GM23248 (cell line): ENCODE measurements around the gene TM4SF20. TPM values are rescaled to one million over a fixed set of nuclear protein-coding genes. Genes with fewer than 3 reads are reported as not detected.

Experiments
- DNase-seq: peaks from one replicate; pipeline ENCODE4 v3.0.0-alpha.2; 2015
- H2AFZ ChIP-seq: fragments of 200-600 bp; sonication (generic); 2 replicates; pipeline ENCODE4 v1.6.1; 2016; ENCODE audit warnings: antibody characterized with exemption
- H3F3A ChIP-seq: fragments of 200-600 bp; sonication (generic); 2 replicates; pipeline ENCODE4 v1.6.1; 2016; ENCODE audit warnings: mild to moderate bottlenecking, antibody characterized with exemption, mixed run types; ENCODE audit not compliant: insufficient read depth
- H3K27ac ChIP-seq: fragments of 200-600 bp; sonication (generic); 2 replicates; pipeline ENCODE4 v1.5.1; 2016; ENCODE audit warnings: mild to moderate bottlenecking
- H3K27me3 ChIP-seq: fragments of 200-600 bp; sonication (generic); replicated peaks from 2 replicates; pipeline ENCODE4 v1.6.1; 2016; ENCODE audit warnings: mild to moderate bottlenecking; ENCODE audit not compliant: insufficient read depth
- H3K36me3 ChIP-seq: fragments of 200-600 bp; sonication (generic); 2 replicates; pipeline ENCODE4 v1.6.1; 2016; ENCODE audit warnings: low read depth, mild to moderate bottlenecking
- H3K4me1 ChIP-seq: fragments of 200-600 bp; sonication (generic); 2 replicates; pipeline ENCODE4 v1.6.1; 2016; ENCODE audit warnings: mild to moderate bottlenecking; ENCODE audit not compliant: insufficient read depth
- H3K4me2 ChIP-seq: fragments of 200-600 bp; sonication (generic); one replicate; pipeline ENCODE4 v1.6.1; 2016; ENCODE audit warnings: mild to moderate bottlenecking; ENCODE audit not compliant: unreplicated experiment
- H3K4me3 ChIP-seq: fragments of 200-600 bp; sonication (generic); 2 replicates; pipeline ENCODE4 v1.5.1; 2016; ENCODE audit warnings: mild to moderate bottlenecking
- H3K79me2 ChIP-seq: fragments of 200-600 bp; sonication (generic); 2 replicates; pipeline ENCODE4 v1.6.1; 2016; ENCODE audit warnings: mild to moderate bottlenecking; ENCODE audit not compliant: insufficient read depth
- H3K9ac ChIP-seq: fragments of 200-600 bp; sonication (generic); 2 replicates; pipeline ENCODE4 v1.6.1; 2016; ENCODE audit warnings: mild to moderate bottlenecking
- H3K9me2 ChIP-seq: fragments of 200-600 bp; sonication (generic); 2 replicates; pipeline ENCODE4 v1.6.1; 2016; ENCODE audit warnings: mixed run types, mild to moderate bottlenecking, moderate library complexity; ENCODE audit not compliant: insufficient read depth
- H3K9me3 ChIP-seq: fragments of 200-600 bp; sonication (generic); one replicate; pipeline ENCODE4 v1.6.1; 2017; ENCODE audit warnings: low read depth
- H4K20me1 ChIP-seq: fragments of 200-600 bp; sonication (generic); 2 replicates; pipeline ENCODE4 v1.6.0; 2016; ENCODE audit not compliant: insufficient read depth
- EZH2 ChIP-seq: fragments of 200-600 bp; sonication (generic); IDR thresholded peaks from 2 replicates; pipeline ENCODE4 v1.6.1; 2018; ENCODE audit warnings: antibody characterized with exemption, mild to moderate bottlenecking; ENCODE audit not compliant: insufficient read depth, poor library complexity, severe bottlenecking
- EZH2phosphoT487 ChIP-seq: fragments of 200-600 bp; sonication (generic); IDR thresholded peaks from 2 replicates; pipeline ENCODE4 v1.6.1; 2018; ENCODE audit warnings: antibody characterized with exemption, moderate library complexity, mild to moderate bottlenecking, low read depth; ENCODE audit not compliant: insufficient read depth
- WGBS, 2 experiments: methylation state at CpG; one replicate each; pipeline ENCODE4 v1.1.6; 2015 to 2017; ENCODE audit warnings: low lambda C conversion rate in 2 of 2, low coverage in 1 of 2; ENCODE audit errors: missing lambda C conversion rate in 2 of 2; 5-methylcytosine and 5-hydroxymethylcytosine counted together
- in situ Hi-C: fragments of 300-500 bp; cut with MboI; formaldehyde crosslinking; loops from 2 replicates; pipeline ENCODE4 v1.15.0; 2020
- polyA plus RNA-seq: library from polyadenylated mRNA; unstranded; fragments of >200 nt; fragmentation: Nextera tagmentation; extraction: Ambion mirVana; gene quantifications from 2 replicates; pipeline ENCODE4 v1.2.1, GENCODE V29; 2016
- total RNA-seq: library from RNA; depleted of rRNA; stranded (reverse); fragments of >200 nt; shearing (Covaris generic); gene quantifications from 2 replicates; pipeline ENCODE4 v1.2.3, GENCODE V29; 2014

Gene TM4SF20
- total and polyA plus RNA-seq, 2 experiments from 2014 or later, result 16.8 to 18.7 TPM

DNA sequence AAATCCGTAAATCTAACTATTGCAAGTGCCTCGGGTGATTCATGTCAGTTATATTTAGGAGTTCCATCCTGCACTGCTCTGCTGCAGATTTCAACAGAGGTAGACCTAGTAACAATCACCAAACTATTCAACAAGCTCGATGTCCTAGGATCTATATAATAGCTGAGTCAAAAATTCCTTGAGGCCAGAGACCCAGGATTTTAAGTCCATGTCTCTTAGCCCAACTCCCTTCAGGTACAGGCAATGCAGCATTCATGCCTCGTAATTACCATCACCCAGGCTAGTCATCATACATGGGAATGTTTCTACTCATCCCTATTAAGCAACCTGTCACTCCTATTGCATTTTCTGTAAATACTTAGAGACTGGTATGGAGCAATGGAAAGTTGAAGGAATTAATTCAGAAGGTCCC, 729 bp downstream of the TM4SF20 start:
- WGBS, 2 experiments, result 5 to 6% methylated on average over 4 of the region's 4 CpGs
- Histone ChIP-seq H3K4me2 (peak overlapping the region; percentile 46), H3K9me2 (no peaks in the 10 kb centered on the region), H3K4me1 (peaks cover 62% of the 10 kb centered on the region), H3K9me3 (no peaks in the 10 kb centered on the region), H4K20me1 (no peaks in the 10 kb centered on the region), H3F3A (peaks cover 62% of the 10 kb centered on the region), H3K36me3 (no peaks in the 10 kb centered on the region), H3K27me3 (no peaks in the 10 kb centered on the region), H3K79me2 (no peaks in the 10 kb centered on the region), H3K4me3 (no peak overlapping the region), H3K27ac (peak overlapping the region; percentile 87), H2AFZ (0 out of 2 replicates have a peak overlapping the region, but pooled peaks have one; percentile 13), H3K9ac (peak overlapping the region; percentile 52)
- DNase-seq, result peak; percentile 91
- in situ Hi-C loops, result no loop called here
- TF ChIP-seq EZH2phosphoT487 (0 out of 2 replicates have a peak, but pooled peaks have one; percentile 14), EZH2 (no peak)

DNA sequence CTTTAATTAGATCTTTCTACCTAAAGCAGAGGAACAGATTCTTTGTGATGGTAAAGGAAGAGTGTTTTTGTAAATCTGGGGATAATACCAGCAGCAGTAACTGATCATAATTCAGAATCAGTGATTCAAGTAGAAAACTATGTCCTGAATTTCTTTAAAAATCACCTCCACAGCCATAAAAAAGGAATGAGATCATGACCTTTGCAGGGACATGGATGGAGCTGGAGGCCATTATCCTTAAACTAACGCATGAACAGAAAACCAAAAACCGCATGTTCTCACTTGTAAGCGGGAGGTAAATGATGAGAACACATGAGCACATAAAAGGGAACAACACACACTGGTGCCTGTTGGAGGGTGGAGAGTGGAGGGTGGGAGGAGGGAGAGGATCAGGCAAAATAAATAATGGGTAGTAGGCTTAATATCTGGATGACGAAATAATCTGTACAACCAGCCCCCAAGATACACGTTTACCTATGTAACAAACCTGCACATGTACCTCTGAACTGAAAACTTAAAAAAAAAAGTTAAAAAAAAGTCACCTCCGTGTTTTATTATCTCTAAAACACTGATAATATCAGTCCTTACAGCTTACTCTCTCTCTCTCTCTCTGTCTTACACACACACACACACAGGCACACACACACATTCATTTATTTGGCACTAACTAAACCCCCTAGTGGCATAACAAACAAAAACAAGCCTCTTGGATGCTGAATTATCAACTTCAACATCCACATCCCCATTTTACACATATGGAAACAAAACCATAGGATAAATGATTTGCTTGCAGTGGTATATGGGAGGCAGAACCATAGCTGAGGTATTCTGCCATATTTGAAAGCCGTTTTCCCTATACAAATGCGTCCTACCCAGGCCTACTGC, 1.4 kb downstream of the TM4SF20 start:
- H3K27me3 ChIP-seq, result no peaks in the 10 kb centered on the region
- no peaks in the 10 kb centered on the region for H3K9me2 ChIP-seq
- H4K20me1 ChIP-seq, result no peaks in the 10 kb centered on the region
- H3K4me2 ChIP-seq, result peak overlapping the region; percentile 46
- no peaks in the 10 kb centered on the region for H3K9me3 ChIP-seq
- peaks cover 67% of the 10 kb centered on the region for H3F3A ChIP-seq
- H3K27ac ChIP-seq, result peak overlapping the region; percentile 87
- peak overlapping the region; percentile 13; the same call in 1 of the 2 replicates for H2AFZ ChIP-seq
- peaks cover 61% of the 10 kb centered on the region for H3K4me1 ChIP-seq
- no peaks in the 10 kb centered on the region for H3K36me3 ChIP-seq
- H3K9ac ChIP-seq, result peak overlapping the region; percentile 52
- peak; percentile 44 for DNase-seq
- in situ Hi-C loops, result no loop called here
- H3K79me2 ChIP-seq, result no peaks in the 10 kb centered on the region
- H3K4me3 ChIP-seq, result no peak overlapping the region
- no peak for TF ChIP-seq EZH2
- TF ChIP-seq EZH2phosphoT487, result no peak
- WGBS, 2 experiments, result 41 to 44% methylated on average over 8 of the region's 8 CpGs

DNA sequence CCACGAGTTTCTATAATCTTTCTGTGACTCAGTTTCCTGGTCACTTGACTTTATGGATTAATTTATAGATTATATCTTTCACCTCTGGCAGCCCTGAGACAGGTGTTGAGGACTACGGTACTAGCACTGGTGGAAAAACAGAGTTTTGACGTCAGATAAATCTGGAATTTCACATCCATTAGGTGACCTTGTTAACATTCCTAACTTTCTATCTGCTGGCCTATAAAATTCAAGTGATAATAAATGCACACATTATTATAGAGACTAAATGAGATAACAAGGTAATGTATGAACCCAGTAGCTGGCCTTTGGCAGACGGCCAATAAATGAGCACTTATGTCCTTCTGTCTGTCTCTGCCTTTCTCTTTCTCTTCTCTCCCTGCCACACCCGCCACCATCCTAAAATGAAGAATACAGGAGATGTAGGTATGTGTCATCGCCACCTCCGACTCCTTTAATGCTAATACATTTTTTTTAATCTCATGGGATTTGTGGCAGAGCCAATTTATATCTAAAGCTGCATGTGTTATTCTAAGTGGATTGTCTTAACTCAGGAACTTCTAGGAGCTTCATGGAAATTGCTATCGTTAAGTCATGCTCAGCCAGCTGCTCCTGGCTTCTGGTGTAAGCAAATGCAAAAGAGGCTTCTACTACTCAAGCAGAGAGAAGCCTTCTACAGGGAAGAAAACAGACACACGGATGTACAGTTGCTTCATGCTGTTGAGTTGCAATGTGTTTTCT, 2.3 kb downstream of the TM4SF20 start:
- Histone ChIP-seq H3K27me3 (no peaks in the 10 kb centered on the region), H4K20me1 (no peaks in the 10 kb centered on the region), H2AFZ (peak overlapping the region; percentile 13; the same call in 1 of the 2 replicates), H3K36me3 (no peaks in the 10 kb centered on the region), H3K79me2 (no peaks in the 10 kb centered on the region), H3K4me3 (no peak overlapping the region), H3K9me3 (no peaks in the 10 kb centered on the region), H3K4me1 (peaks cover 61% of the 10 kb centered on the region), H3K9ac (peak overlapping the region; percentile 52), H3K9me2 (no peaks in the 10 kb centered on the region), H3F3A (peaks cover 71% of the 10 kb centered on the region), H3K27ac (peak overlapping the region; percentile 87), H3K4me2 (peak overlapping the region; percentile 46)
- 64 to 67% methylated on average over 9 of the region's 9 CpGs for WGBS, 2 experiments
- DNase-seq, result peak; percentile 70
- no peak for TF ChIP-seq EZH2
- TF ChIP-seq EZH2phosphoT487, result no peak
- in situ Hi-C loops, result no loop called here

DNA sequence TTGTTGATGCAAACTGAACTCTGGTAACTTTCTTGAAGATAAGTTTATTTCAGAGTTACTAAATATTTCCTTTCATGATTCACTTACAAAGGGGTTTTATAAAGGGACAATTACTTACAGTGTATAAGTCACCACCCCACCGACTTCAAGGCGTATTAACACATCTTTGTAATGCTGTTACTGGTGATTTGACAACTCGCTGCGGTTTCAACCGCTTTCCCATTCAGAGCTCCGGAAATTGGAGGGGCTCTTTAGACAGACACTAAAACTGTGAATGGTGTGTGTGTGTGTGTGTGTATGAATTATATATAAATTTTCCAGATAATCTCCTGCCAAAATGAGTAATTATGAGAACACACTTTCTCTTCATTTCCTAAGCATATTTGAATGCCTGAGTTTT, 4.9 kb downstream of the TM4SF20 start:
- H3K9ac ChIP-seq, result peak overlapping the region; percentile 55
- H3K4me1 ChIP-seq, result peaks cover 75% of the 10 kb centered on the region
- H2AFZ ChIP-seq, result no peak overlapping the region
- peak overlapping the region; percentile 87 for H3K27ac ChIP-seq
- in situ Hi-C loops, result no loop called here
- H3K9me3 ChIP-seq, result no peaks in the 10 kb centered on the region
- no peaks in the 10 kb centered on the region for H3K36me3 ChIP-seq
- no peaks in the 10 kb centered on the region for H4K20me1 ChIP-seq
- no peaks in the 10 kb centered on the region for H3K27me3 ChIP-seq
- WGBS, 2 experiments, result 34% methylated on average over 6 of the region's 6 CpGs
- H3K4me3 ChIP-seq, result no peak overlapping the region
- peak overlapping the region; percentile 45 for H3K4me2 ChIP-seq
- H3K9me2 ChIP-seq, result no peaks in the 10 kb centered on the region
- TF ChIP-seq EZH2phosphoT487 (peak; percentile 94), EZH2 (no peak)
- peak; percentile 93 for DNase-seq
- H3K79me2 ChIP-seq, result no peaks in the 10 kb centered on the region
- peaks cover 81% of the 10 kb centered on the region for H3F3A ChIP-seq
